ENCODE data around the gene ASPG.

GRCh38 chr14:104086661-104087461, 1.4 kb downstream of the ASPG start:
- TF ChIP-seq TSHZ2 (CRISPR knock-in tag; IDR thresholded peaks at IDR 0.05) = no peak
- no peak for TF ChIP-seq ARNTL (CRISPR knock-in tag; IDR thresholded peaks at IDR 0.05; ENCODE audit: borderline replicate concordance, low read depth)
- TF ChIP-seq ZNF70 (CRISPR knock-in tag; IDR thresholded peaks at IDR 0.05) = no peak
- no peak for TF ChIP-seq ZC3H10 (CRISPR knock-in tag; IDR thresholded peaks at IDR 0.05)
- no peak for TF ChIP-seq TCF4 (CRISPR knock-in tag; IDR thresholded peaks at IDR 0.05; ENCODE audit: borderline replicate concordance)
- TF ChIP-seq PATZ1 (CRISPR knock-in tag; IDR thresholded peaks at IDR 0.05; ENCODE audit: borderline replicate concordance) = no peak
- TF ChIP-seq ZFP30 (CRISPR knock-in tag; IDR thresholded peaks at IDR 0.05) = no peak
- no peak for TF ChIP-seq CREB5 (CRISPR knock-in tag; IDR thresholded peaks at IDR 0.05; ENCODE audit: low read depth)
- no peak for TF ChIP-seq ZNF565 (CRISPR knock-in tag; conservative IDR thresholded peaks at IDR 0.05; ENCODE audit: low read depth)
- no peak for TF ChIP-seq POU6F1 (CRISPR knock-in tag; IDR thresholded peaks at IDR 0.05; ENCODE audit: borderline replicate concordance, low read depth)
- no peak for TF ChIP-seq TOX (CRISPR knock-in tag; IDR thresholded peaks at IDR 0.05; ENCODE audit: borderline replicate concordance)
- no peak for TF ChIP-seq BACH2 (CRISPR knock-in tag; IDR thresholded peaks at IDR 0.05; ENCODE audit: borderline replicate concordance)
